Measurements from ENCODE around the gene KCNN3.

KCNN3 gene

GRCh38 chr1:154664331-154665002 is 205.6 kb downstream of the KCNN3 start:
- TF ChIP-seq GATA1 (IDR thresholded peaks at IDR 0.05; ENCODE audit: low read depth, low read length) (no peak), POLR2A (IDR thresholded peaks at IDR 0.05; ENCODE audit: low read length) (no peak)
- DNase-seq: no peak

- TF ChIP-seq POLR2A (IDR thresholded peaks at IDR 0.05; ENCODE audit: low read length) (no peak), GATA1 (IDR thresholded peaks at IDR 0.05; ENCODE audit: low read depth, low read length) (no peak)
- no peak for DNase-seq
These were observed 206.5 kb downstream of the KCNN3 start for GRCh38 chr1:154663471-154664060.

- DNase-seq: no peak
- no peak for TF ChIP-seq GATA1 (IDR thresholded peaks at IDR 0.05; ENCODE audit: low read depth, low read length)
- no peak for TF ChIP-seq POLR2A (IDR thresholded peaks at IDR 0.05; ENCODE audit: low read length)
These were observed 209.0 kb downstream of the KCNN3 start for GRCh38 chr1:154661110-154661509.

- TF ChIP-seq POLR2A (IDR thresholded peaks at IDR 0.05; ENCODE audit: low read length) (no peak), GATA1 (IDR thresholded peaks at IDR 0.05; ENCODE audit: low read depth, low read length) (no peak)
- no peak for DNase-seq
These were observed 210.1 kb downstream of the KCNN3 start for GRCh38 chr1:154659823-154660592.

- DNase-seq: peak in 1 of 2 experiments; percentile 19
- TF ChIP-seq GATA1 (IDR thresholded peaks at IDR 0.05; ENCODE audit: low read depth, low read length): no peak
- no peak for TF ChIP-seq POLR2A (IDR thresholded peaks at IDR 0.05; ENCODE audit: low read length)
These were observed 212.5 kb downstream of the KCNN3 start for GRCh38 chr1:154657556-154657955.

GRCh38 chr1:154652893-154653292 is 217.2 kb downstream of the KCNN3 start:
- no peak for DNase-seq
- TF ChIP-seq GATA1 (IDR thresholded peaks at IDR 0.05; ENCODE audit: low read depth, low read length) (no peak), POLR2A (IDR thresholded peaks at IDR 0.05; ENCODE audit: low read length) (no peak)
